ENCODE data around the gene ATP2A2.
A peak's percentile ranks its signal among the peaks of the same experiment; 100 is the strongest.

The ATP2A2 gene

DNA sequence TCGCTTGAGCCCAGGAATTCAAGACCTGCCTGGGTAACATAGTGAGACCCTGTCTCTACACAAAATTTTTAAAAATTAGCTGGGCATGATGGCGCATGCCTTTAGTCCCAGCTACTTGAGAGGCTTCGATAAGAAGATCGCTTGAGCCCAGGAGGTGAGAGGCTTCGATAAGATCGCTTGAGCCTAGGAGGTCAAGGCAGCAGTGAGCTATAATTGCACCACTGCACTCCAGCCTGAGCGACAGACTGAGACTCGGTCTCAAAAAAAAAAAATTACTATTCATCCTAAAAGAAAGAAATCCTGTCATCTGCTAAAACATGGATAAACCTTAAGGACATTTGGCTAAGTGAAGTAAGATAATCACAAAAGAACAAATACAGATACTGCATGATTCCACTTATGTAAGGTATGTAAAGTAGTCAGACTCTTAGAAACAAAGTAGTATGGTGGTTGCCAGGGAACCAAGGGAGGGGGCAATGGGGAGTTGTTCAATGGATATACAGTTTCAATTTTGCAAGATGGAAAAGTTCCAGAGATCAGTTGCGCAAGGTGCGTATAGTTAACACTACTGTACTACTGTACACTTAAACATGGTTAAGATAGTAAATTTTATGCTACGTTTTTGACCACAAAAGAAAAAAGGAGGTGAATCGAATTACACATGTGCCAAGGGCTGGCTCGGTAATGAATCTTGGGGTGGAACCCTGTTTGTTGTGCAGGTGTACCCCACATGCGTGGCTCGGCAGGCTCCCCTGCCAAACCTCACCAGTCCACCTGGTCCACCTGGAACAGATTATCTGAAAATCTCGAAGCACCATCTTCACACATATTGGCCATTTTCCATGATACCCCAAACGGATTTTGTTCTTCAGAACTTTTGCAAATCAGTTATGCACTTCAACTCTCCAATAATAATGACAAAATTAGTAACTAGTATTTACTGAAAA lies 18.3 kb upstream of the ATP2A2 start:
- DNase-seq (ENCODE audit: low spot score): no peak

DNA sequence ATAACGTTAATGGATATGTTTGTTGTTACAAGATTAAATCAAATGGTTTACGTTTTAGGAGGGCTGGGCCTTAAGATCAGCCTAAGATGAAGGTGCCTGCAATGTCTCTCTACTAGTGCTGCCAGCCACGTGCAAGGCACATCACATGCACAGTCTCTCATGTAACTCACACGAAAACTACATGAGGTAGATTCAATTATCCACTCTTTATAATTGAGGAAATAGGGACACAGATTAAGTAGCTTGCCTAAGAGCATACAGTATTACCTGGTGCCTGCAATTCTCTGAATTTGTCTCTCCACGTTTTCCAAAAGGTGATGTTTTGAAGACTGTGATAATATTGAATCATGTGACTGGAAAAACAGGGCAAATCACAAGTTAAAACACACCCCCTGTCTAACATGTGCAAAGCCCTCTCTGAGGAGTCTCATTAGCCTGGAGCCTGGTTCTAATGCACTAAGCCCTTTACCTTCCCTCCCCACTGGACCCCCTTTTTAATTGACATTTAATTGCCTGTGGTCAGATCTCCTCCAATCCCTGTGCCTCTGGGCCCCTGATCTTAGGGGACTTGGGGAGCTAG lies 14.6 kb upstream of the ATP2A2 start:
- DNase-seq (ENCODE audit: low spot score): no peak

- peak; percentile 73 for DNase-seq (ENCODE audit: low spot score)
Observed at GRCh38 chr12:110266980-110267620, 13.9 kb upstream of the ATP2A2 start.

GRCh38 chr12:110269622-110270124 lies 11.4 kb upstream of the ATP2A2 start:
- peak; percentile 87 for DNase-seq (ENCODE audit: low spot score)

GRCh38 chr12:110270125-110270962 lies 10.7 kb upstream of the ATP2A2 start:
- peak; percentile 53 for DNase-seq (ENCODE audit: low spot score)

- DNase-seq (ENCODE audit: low spot score): no peak
Observed at GRCh38 chr12:110271015-110271414, 10.0 kb upstream of the ATP2A2 start.

- no peak for DNase-seq (ENCODE audit: low spot score)
Observed at GRCh38 chr12:110277530-110278254, 3.4 kb upstream of the ATP2A2 start.

DNA sequence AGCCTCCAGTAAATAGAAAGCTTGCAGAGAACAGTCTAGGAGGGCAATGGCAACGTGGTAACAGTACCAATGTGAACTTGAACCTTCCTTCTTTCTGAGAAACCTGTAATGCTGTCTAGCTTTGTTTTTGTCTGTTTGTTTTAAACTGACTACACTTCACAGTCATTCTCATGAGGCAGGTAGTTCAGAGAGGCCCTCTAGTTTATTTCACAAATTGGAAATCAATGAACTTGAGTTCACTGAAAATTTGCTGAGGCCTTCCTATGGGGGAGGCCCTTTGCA lies 2.9 kb upstream of the ATP2A2 start:
- no peak for DNase-seq (ENCODE audit: low spot score)

- DNase-seq (ENCODE audit: low spot score): no peak
Observed at GRCh38 chr12:110279566-110280375, 1.3 kb upstream of the ATP2A2 start.

- peak; percentile 65 for DNase-seq (ENCODE audit: low spot score)
Observed at GRCh38 chr12:110280392-110280778, 662 bp upstream of the ATP2A2 start.

DNA sequence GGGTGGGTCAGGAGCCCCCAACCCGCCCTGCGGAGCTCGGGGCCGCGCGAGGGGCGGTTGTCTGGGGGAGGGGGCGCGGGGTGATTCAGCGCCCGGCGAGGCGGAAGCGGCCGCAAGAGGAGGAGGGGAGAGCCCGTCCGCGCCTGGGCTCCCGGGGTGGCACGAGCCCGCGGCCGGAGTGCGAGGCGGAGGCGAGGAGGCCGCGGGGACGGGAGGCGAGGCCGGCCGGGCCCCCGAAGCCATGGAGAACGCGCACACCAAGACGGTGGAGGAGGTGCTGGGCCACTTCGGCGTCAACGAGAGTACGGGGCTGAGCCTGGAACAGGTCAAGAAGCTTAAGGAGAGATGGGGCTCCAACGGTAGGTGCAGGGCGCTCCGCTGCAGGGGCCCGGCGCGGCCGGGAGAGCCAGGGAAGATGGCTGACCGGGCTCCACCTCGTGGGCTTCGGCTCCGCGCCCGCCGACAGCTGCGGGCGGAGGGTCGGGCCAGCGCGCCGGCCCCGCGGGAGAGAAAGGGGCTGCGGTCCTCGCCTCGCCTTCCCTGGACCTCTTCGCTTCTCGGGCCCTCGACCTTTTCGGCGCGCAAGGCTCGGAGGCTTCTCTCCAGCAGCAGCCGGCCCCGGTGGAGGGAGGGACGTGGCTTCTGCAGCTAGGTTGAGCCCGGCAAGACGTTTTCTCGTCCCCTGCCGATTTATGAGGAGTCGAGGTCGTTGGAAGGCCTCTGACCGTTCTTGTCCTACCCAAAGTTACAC lies 677 bp downstream of the ATP2A2 start:
- peak; percentile 78 for DNase-seq (ENCODE audit: low spot score)

GRCh38 chr12:110282300-110282860 lies 1.3 kb downstream of the ATP2A2 start:
- DNase-seq (ENCODE audit: low spot score): no peak

DNA sequence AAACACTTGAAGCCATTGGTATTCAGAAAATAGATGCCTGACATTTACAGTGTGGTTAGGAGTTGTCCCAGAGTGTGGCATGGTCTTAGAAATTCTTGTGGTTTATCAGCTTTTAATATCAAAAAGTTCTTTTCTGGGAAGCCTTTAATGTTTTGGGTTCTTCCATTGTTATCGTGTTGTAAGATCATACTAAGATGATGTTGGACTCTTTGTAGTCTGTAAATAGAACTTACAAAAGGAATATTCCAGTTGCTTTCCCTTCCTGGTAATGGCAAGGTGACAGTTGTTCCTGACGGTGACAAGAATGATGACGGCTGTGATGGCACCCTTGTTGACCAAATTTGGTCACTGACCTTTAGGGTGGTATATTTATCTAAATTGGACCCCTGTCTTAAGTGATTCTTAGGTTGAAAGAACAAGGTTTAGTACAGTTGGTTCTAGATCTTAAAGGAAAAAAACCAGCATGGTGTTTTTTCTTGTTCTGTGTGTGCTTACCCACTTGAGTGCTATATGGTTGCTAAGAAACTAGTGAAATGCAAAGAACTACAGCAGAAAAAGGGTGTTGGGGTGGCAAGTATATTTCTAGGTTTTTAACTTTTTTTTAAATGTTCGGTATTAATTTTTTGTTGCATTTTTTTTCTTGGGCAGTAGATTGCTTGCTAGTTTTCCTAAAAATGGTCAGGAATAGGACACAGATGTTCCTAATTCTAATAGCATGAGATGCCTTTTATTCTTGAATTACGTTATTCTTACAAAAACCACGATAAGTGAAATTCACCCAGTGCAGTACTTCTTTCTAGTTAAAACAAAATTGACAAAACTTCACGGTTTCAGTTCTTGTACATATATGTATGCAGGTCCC lies 2.1 kb downstream of the ATP2A2 start:
- no peak for DNase-seq (ENCODE audit: low spot score)

DNA sequence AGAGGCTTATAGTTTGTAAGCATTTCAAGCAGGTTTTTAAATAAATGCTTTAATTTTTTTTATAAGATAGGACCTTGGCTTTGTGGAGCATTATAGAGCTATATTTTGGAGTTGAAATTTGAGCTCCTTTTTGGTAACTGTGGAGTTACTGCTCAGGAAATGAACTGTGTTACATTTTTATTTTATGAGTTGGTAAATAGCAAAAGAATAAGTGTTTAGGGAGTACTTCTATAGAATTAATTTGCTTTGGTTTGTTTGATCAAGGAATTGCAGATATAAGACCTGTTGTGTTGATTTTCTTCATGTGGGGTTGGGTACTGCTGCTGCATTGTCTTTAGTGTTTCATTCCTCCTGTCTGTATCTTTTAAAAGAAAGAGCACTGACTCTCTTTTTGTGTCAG lies 3.5 kb downstream of the ATP2A2 start:
- DNase-seq (ENCODE audit: low spot score): no peak

GRCh38 chr12:110286623-110287022 lies 5.6 kb downstream of the ATP2A2 start:
- no peak for DNase-seq (ENCODE audit: low spot score)

GRCh38 chr12:110287986-110288385 lies 6.9 kb downstream of the ATP2A2 start:
- DNase-seq (ENCODE audit: low spot score): no peak

GRCh38 chr12:110289044-110289710 lies 8.1 kb downstream of the ATP2A2 start:
- DNase-seq (ENCODE audit: low spot score): no peak

DNA sequence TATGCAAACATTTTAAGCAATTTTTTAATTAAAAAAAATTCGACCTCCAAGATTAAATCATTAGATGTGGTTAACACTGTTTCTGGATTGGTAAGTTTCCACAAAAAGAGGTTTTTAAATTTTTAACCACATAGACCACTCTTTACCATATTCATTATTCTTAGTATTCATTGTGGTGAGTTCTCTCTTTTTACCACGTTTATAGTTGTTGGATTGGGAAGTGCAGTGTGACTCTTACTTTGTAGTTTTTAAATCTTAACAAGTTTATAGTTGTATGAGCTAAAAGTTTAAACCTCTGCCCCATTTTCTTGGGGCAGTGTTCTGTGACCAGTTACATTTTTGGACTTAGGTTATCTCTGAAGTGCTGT lies 8.6 kb downstream of the ATP2A2 start:
- no peak for DNase-seq (ENCODE audit: low spot score)
